Vagina (tissue), 2 donors: ENCODE results near the gene GAB2.
A peak's percentile ranks its signal among the peaks of the same experiment; 100 is the strongest.

ENCODE experiments used
- POLR2A ChIP-seq, 2 donors: fragments of 450-650 bp; IDR thresholded peaks; one replicate each; pipeline ENCODE4 v1.6.1; 2017; ENCODE audit warnings: antibody characterized with exemption in 2 of 2, mild to moderate bottlenecking in 2 of 2, moderate library complexity in 2 of 2
- TF ChIP-seq, protein P1 (sequence below), 3 experiments: fragments of 450-650 bp in 2 of 3; fragments of 200-600 bp in 1 of 3; sonication (generic) in 1 of 3; IDR thresholded peaks; one replicate each; pipeline ENCODE4 v1.5.1; 2017 to 2019; ENCODE audit warnings: antibody characterized with exemption in 3 of 3, mild to moderate bottlenecking in 2 of 3, moderate library complexity in 2 of 3

DNA sequence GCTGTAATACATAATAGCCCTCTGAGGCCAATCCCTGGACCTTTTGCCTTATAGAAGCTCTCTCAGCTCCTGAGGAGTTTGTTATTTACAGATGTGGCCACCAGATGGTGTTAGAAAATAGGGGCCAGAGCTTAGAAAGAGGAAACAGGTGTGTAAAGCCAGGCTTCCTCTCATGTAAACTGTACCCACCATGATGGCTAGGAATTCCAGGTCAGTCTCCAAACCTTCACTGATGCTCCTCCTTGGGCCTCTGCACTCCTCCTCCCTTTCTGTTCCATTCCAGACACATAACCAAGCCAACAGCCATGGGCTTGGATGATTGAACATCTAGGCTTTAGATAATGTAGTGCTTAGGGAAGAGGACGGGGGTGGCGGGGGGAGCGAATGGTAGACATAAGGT, 189.2 kb downstream of the GAB2 start:
- TF ChIP-seq, protein P1, sequence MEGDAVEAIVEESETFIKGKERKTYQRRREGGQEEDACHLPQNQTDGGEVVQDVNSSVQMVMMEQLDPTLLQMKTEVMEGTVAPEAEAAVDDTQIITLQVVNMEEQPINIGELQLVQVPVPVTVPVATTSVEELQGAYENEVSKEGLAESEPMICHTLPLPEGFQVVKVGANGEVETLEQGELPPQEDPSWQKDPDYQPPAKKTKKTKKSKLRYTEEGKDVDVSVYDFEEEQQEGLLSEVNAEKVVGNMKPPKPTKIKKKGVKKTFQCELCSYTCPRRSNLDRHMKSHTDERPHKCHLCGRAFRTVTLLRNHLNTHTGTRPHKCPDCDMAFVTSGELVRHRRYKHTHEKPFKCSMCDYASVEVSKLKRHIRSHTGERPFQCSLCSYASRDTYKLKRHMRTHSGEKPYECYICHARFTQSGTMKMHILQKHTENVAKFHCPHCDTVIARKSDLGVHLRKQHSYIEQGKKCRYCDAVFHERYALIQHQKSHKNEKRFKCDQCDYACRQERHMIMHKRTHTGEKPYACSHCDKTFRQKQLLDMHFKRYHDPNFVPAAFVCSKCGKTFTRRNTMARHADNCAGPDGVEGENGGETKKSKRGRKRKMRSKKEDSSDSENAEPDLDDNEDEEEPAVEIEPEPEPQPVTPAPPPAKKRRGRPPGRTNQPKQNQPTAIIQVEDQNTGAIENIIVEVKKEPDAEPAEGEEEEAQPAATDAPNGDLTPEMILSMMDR (IDR thresholded peaks at IDR 0.05), result peak; percentile 15 to 47 (median 29)
- TF ChIP-seq POLR2A (IDR thresholded peaks at IDR 0.05), result no peak
